GM18508 (cell line): Measurements from ENCODE around the gene SRRM1.
"Not testable (repeated sequence)": the region's sequence is repeated elsewhere in the genome, so short reads cannot be mapped to it uniquely, and the experiment has no call there.

ENCODE experiments used
- ATAC-seq: cut with Tn5 transposase; IDR thresholded peaks from one replicate; pipeline ENCODE4 v1.9.1; 2021; ENCODE audit warnings: moderate number of reproducible peaks; ENCODE audit not compliant: insufficient read depth, unreplicated experiment

SRRM1 gene

DNA sequence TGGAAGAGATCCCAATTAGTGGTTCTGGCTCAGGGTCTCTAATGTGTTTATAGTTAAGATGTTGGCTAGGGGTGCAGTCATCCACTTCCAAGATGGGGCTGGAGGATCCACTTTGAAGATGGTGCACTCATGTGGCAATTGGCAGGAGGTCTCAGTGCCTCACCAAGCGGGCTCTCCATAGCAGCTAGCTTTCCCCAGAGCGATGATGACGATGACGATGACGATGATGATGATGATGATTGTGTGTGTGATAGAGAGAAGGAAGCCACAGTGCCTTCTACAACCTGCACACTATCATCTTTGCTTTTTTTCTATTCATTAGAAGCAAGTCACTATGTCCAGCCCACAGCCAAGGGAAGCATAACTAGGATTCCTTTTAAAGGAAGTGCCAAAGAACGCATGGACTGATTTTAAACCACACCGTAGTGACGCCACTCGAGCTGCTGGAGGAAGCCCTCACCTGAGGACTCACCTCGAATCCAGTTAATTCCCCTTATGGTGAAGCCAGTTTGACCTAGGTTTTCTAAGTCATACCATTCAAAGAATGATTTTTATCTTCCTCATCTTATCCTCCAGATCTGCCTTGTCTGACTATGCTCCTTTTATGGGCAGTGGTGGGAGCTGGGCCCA is 49.4 kb downstream of the SRRM1 start:
- ATAC-seq: no peak

DNA sequence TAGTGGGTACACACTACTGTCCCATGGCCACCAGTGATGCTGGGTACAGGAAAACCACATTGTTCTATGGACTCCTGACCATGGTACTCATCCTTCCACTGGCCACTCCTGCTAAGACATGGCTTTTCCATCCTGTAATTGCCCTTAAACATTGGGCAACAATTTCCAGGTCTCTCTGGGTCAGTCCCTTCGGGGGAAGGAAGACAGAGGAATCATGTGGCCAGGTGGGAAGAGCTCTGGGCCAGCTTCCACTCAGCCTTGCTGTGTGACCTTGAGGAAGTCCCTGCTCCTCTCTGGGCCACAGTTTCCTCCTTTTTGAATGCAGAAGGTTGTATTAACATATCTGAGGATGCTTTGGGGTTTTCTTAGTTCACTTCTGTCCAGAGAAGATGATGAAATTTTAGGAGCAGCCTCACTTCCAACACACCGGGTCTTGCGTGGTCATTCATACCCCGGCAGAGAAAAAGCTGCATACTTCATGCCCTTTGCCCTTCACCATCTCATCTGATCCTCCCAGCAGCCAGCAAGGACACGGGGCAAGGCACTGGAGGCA is 50.8 kb downstream of the SRRM1 start:
- no peak for ATAC-seq

DNA sequence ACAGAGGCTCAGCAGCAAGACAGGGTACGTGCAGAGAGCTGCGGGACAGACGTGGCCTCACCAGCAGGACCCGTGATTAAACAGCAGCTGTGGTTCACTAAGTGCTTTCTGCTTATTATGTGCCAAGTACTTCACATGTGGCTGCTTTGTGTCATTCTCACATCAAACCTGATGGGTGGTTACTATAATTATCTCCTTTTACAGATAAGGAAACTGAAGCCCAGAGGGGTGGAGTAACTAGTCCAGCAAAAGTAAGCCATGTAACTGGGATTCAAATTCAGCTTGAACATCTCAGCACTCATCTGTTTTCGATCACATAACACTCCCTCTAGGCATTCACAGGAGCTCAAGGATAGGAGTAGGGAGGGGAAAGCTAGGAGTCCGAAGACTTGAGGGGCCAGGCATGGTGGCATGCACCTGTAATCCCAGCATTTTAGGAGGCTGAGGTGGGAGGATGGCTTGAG is 51.3 kb downstream of the SRRM1 start:
- ATAC-seq: no peak

DNA sequence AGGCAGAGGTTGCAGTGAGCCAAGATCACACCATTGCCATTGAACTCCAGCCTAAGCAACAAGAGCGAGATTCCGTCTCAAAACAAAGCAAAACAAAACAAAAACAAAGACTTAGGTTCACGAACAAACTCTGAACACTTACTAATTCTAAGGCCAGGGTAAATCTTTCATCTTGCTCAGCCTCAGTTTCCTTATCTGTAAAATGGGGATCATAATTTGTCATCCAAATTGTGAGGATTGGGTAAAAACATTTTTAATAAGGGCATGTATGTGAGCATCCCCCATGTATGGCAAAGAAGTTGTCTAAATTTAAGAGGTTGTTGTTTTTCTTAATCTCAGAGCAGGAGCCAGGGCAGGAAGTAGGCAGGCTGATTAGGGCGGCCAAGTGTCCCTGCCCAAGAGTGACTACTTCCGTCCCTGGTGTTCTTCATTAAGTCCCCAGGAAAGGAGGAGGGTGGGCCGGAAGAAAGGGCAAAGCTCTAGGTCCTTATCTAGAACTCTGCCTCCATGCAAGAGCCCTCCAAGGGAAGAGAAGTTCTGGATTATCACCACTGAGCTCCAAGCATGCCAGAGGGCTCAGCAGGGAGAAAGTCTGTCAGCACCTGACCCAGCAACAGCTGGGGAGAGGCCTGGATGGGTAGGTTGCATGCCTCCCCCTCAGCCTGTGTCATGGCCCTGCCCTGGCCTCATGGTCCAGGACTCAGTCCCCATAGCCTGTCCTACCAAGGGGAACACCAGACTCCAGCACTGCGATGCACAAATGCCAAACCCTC is 52.3 kb downstream of the SRRM1 start:
- no peak for ATAC-seq

DNA sequence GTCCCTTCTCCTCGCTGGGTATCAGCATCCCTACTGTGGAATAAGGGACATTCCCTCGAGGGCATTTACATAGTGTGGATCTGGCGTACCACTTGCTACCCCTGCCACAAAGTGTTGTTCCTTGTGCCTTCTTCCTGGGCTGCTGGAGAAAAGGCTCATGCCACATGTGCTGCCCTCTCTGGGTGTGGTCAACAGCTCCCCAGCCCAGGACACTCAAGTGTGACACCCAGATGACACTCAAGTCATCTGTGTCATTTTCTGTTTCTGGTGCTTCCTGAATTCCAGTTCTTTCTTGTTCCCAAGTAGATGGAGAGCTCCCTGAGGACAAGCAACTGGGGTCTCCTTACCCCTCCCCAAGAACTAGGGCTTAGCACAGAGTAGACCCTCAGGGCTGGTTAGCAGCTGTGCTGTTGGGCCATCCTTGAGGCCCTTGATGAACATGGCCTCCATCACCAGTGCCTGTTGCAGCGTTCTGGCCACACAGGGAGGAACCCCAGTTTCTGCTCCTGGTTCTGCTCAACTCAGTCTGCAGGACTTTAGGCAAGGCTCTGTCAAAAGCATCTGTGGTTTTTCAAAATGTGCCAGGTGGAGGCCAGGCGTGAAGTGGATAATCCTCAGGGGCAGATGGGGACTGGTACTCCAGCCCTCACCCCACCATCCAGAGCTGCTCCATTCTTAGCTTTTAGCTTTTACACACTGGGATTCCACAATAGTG is 53.1 kb downstream of the SRRM1 start:
- no peak for ATAC-seq

DNA sequence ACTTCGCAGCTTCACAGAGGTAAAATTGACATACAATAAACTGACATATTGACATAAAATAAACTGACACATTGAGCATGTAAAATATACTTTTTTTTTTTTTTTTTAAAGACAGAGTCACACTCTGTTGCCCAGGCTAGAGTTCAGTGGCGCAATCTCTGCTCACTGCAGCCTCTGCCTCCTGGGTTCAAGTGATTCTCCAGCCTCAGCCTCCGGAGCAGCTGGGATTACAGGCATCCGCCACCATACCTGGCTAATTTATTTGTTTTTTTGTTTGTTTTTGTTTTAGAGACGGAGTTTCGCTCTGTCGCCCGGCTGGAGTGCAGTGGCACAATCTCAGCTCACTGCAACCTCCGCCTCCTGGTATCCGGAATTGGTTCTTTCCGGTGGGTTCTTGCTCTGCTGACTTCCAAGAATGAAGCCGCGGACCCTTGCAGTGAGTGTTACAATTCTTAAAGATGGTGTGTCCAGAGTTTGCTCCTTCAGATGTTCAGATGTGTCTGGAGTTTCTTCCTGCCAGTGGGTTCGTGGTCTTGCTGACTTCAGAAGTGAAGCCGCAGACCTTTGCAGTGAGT is 53.7 kb downstream of the SRRM1 start:
- ATAC-seq: no peak

DNA sequence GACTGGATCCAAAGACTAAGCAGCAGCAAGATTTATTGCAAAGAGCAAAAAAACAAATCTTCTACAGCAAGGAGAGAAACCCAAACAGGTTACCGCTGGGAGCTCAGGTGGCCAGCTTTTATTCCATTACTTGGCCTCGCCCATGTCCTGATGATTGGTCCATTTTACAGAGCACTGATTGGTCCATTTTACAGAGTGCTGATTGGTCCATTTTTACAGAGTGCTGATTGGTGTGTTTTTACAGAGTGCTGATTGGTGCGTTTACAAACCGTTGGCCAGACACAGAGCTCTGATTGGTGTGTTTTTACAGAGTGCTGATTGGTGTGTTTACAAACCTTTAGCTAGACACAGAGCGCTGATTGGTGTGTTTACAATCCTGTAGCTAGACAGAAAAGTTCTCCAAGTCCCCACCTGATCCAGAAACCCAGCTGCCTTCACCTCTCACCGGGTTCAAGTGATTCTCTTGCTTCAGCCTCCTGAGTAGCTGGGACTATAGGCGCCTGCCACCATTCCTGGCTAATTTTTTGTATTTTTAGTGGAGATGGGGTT is 54.4 kb downstream of the SRRM1 start:
- not testable (repeated sequence) for ATAC-seq

DNA sequence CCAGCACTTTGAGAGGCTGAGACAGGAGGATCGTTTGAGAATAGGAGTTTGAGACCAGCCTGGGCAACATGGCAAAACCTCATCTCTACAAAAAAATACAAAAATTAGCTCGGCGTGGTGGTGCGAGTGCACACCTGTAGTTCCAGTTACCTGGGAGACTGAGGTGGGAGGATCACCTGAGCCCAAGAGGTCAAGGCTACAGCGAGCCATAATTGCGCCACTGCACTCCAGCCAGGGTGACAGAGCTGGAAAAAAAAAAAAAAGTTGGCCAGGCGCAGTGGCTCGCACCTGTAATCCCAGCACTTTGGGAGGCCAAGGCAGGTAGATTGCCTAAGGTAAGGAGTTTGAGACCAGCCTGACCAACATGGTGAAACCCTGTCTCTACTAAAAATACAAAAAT is 55.2 kb downstream of the SRRM1 start:
- not testable (repeated sequence) for ATAC-seq

DNA sequence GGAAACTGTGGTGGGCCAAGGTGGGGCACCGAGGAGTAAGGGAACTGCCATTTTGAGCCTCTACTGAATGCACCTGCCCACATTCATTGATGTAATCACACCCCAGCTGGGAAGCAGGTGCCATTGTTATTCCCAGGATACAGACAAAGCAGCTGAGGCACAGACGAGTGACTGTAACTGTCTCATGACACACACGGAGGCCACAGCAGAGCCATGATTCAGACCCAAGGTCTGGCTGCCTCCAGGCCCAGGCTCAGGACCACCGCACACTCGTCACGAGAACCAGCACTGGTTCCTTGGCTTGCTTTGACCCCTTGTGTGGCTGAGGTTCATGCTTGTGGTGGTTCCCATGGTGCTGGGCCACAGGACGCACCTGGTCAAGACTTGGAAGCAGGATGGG is 56.5 kb downstream of the SRRM1 start:
- no peak for ATAC-seq

DNA sequence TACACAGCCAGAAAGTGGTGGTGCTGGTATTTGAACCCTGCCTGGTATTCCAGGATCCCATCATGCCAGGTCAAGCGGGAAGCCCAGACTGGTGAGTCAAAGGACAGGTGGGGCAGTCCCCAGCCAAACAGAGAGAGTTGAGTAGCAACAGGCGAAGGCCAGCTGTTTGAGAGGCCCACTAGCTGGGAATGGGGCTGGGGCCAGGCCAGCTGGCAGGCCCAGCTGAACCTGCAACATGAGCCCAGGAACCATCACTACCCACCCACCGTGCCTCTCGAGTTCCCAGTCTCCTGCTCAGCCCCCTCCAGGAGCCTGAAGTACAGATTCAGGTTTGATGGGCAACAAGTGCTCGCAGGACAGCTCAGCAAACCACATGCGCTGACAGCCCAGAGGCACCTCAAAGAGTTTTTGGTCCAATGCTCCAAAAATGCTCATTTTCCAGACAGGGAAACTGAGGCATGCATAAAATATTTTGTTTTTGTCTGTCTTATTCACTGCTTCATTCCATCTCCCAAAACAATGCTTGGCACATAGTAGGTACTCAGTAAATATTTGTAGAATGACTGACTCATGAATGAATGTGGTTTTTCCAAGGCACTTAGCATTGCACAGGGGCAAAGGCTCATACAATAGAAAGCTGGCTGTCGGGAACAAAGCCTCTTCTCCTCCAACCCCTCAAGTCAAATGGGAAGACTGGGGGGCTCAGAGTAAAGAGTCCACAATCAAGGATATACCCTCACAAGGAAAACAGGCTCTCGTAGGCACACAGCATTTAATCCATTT is 59.6 kb downstream of the SRRM1 start:
- ATAC-seq: no peak

DNA sequence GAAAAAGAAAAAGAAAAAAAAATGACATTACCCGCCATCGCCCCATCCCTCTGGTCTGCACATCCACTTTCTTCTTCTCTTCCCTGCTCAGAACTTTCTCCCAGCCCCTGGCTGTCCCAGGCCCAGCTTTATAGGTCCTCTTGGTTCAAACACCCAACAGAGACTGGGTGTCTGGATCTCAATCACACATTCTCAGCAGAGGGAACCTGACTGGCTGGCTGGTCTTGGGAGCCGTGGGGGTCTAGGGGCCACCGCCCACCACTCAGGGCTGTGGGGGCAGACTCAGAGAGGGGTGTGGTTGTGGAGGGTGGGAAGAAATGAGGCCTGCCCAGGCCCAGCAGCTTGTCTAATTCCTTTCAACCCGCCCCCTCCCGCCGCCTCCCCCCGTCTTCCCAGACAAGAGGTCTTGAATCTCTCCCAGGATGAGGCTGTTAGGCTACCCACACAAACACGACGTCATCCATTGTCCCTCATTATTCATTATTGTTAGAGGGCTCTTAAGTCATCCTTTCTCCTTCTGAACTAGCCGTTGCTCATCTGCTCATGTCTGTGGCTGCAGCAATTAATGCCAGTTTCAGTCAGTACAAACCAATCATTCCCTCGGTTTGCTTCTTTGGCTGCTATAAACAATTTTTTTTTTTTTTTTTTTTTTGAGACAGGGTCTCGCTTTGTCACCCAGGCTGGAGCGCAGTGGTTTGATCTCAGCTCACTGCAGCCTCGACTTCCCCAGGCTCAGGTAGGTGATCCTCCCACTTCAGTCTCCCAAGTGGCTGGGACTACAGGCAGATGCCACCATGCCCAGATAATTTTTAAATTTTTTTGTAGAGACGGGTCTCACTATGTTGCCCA is 61.5 kb downstream of the SRRM1 start:
- no peak for ATAC-seq

DNA sequence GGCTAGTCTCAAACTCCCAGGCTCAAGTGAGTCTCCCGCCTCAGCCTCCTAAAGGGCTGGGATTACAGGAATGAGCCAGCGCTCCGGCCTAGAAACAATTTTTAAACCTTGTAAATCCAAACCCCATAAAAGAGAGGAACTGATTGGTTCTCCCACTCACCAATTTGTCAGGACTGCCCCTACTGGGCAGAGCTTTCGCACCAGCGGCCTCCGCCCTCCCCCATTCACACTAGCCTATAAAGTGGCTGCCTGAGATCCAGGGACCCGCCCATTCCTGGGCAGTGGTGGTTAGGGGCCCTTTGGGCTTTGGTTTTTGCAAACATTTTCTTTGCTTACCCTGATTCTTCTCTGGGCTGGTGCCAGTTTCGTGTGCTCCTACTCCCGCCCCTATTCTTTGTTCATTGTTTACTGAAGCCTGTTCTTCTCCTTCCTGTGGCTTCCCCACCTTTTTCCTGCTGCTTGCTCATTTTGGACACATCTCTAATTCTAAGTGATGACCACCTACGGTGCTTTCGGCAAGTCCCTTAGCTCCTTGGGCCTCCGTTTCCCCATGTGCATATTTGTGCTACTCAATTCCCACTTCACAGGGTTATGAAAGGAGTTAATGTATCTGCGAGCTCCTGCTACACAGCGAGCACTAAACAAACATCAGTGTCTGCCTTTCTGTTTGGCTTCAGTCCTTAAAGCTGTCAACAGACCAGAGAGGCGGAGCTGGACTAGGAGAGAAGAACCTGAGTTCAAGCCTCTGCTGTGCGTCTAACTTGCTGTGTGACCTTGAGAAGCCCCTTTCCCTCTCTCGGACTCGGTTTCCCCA is 62.4 kb downstream of the SRRM1 start:
- no peak for ATAC-seq

DNA sequence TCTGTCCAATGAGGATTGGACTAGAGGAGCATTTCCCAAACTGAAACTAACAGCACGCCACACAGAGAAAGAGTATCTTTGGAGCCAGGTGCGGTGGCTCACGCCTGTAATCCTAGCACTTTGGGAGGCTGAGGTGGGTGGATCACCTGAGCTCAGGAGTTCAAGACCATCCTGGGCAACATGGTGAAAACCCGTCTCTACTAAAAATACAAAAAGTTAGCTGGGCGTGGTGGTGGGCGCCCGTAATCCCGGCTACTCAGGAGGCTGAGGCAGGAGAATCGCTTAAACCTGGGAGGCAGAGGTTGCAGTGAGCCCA is 62.9 kb downstream of the SRRM1 start:
- ATAC-seq: not testable (repeated sequence)

DNA sequence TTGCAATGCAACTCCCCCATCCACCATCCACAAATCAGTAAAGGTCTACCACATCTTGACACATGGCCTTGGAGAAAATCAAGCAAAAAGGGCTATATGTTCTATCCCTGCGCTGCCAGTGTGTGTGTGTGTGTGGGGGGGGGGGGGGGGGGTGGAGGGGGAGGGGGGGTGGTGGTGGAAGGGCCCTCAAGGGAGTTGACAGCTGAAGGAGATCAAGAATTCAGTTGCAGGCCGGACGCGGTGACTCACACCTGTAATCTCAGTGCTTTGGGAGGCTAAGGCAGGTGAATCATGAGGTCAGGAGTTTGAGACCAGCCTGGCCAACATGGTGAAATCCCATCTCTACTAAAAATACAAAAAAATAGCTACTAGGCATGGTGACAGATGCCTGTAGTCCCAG is 64.6 kb downstream of the SRRM1 start:
- ATAC-seq: no peak

DNA sequence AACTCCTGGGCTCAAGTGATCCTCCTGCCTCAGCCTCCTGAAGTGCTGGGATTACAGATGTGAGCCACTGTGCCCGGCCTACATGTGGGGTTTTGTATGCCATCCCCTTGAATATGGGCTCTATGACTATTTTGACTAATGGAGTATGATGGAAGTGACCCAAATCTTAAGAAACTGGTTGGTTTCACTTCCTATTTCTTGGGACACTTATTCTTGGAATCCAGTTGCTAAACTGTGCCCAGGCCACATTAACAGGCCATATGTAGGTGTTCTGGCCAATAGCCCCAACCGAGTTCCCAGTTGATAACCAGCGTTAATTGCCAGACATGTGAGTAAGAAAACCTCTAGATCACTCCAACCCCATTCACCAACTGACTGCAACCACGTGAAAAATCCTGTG is 65.8 kb downstream of the SRRM1 start:
- no peak for ATAC-seq

DNA sequence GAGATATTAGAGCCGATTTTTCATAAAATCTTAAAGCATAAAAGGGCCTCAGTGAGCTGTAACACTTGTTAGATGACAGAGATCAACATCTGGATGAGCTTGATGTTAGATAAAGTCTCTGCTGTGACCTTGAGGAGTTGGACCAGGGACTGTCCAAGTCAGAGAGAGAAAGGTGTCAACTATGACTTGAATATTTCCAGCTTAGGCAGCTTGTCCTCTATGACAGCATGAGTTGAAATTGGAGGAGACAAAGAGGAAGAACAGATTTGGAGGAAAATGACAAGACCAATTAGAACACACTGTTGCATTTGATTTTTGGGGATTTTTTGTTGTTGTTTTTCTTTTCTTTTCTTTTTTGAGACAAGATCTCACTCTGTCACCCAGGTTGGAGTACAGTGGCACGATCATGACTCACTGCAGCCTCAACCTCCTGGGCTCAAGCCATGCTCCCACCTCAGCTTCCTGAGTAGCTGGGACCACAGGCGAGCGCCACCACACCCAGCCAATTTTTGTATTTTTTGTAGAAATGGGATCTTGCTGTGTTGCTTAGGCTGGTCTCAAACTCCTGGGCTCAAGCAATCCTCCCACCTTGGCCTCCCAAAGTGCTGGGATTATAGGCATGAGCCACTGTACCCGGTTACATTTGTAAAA is 66.8 kb downstream of the SRRM1 start:
- ATAC-seq: no peak

DNA sequence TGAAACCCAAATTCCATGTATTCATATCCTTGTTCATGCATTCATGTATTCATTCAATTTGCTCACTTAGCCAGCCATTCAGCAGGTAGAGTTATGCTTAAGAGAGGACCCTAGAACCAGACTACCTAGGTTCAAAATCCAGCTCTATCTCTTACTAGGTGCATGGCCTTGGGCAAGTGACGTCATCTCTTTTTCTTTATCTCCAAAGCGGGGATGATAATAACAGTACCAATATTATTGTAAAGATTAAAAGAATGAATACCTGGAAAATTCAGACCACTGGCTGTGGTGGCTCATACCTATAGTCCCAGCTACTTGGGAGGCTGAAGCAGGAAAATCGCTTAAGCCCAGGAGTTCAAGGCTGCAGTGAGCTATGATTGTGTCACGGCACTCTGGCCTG is 68.2 kb downstream of the SRRM1 start:
- no peak for ATAC-seq

DNA sequence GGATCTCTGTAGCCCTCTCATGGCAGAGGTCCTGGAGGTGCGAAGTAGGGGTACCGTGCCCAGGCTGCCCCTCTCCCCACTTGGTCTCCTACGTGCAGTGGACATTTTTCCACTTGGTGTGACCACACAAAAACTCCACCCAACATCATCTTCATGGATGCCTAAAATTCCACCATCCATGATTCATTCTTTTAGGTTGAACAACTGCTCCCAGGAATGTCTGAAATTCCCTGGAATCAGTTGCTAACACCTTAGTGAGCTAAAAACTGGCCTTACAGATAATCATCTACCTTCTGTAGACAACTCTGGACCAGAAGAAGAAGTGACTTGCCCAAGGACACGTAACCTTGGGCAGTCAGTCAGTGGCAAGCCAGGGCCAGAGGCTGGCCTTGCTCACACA is 70.1 kb downstream of the SRRM1 start:
- ATAC-seq: no peak
